A549 (cell line): ENCODE results near the gene GYG2. TPM values are rescaled to one million over a fixed set of nuclear protein-coding genes. Genes with fewer than 3 reads are reported as not detected.

ENCODE experiments used
- polyA plus RNA-seq, 4 experiments: library from polyadenylated mRNA; depleted of rRNA in 3 of 4; stranded (reverse); fragments of >200 nt; fragmentation: RNase III in 1 of 4; extraction: RNeasy Plus Mini Kit Qiagen cat#74134 plus additional on column Dnase treatment in 1 of 4; gene quantifications; 2 replicates in 3 of 4; 3 replicates in 1 of 4; pipeline ENCODE4 v1.2.3, GENCODE V29; 2011 to 2017

The GYG2 gene
- polyA plus RNA-seq, 2 of the 4 experiments (the other 2 are of a cell fraction), result 12.7 to 14.3 TPM

Other genes starting within 250 kb of the GYG2 start
- gene CD99, start 137.6 kb upstream of the GYG2 start, polyA plus RNA-seq (2011; rRNA removed), result 111 and 136 TPM in 2 replicates
- 172 to 199 TPM (median 176 TPM) in 3 replicates for gene CD99, start 137.6 kb upstream of the GYG2 start, polyA plus RNA-seq (2017; fragmentation: RNase III; extraction: RNeasy Plus Mini Kit Qiagen cat#74134 plus additional on column Dnase treatment)
- gene XG, start 76.9 kb upstream of the GYG2 start, polyA plus RNA-seq (2011; rRNA removed), result 0.04 and 0.06 TPM in 2 replicates
- 0.05 to 0.08 TPM in 2 of 3 replicates, not detected in the other for gene XG, start 76.9 kb upstream of the GYG2 start, polyA plus RNA-seq (2017; fragmentation: RNase III; extraction: RNeasy Plus Mini Kit Qiagen cat#74134 plus additional on column Dnase treatment)
- gene ARSD, start 100.4 kb downstream of the GYG2 start, polyA plus RNA-seq (2011; rRNA removed), result 17.4 and 22.0 TPM in 2 replicates
- 9.2 to 11.2 TPM (median 9.9 TPM) in 3 replicates for gene ARSD, start 100.4 kb downstream of the GYG2 start, polyA plus RNA-seq (2017; fragmentation: RNase III; extraction: RNeasy Plus Mini Kit Qiagen cat#74134 plus additional on column Dnase treatment)
- not detected in 2 replicates for gene ARSH, start 177.6 kb downstream of the GYG2 start, polyA plus RNA-seq (2011; rRNA removed)
- not detected in 3 replicates for gene ARSH, start 177.6 kb downstream of the GYG2 start, polyA plus RNA-seq (2017; fragmentation: RNase III; extraction: RNeasy Plus Mini Kit Qiagen cat#74134 plus additional on column Dnase treatment)
- not detected in 2 replicates for gene ARSF, start 212.5 kb downstream of the GYG2 start, polyA plus RNA-seq (2011; rRNA removed)
- gene ARSF, start 212.5 kb downstream of the GYG2 start, polyA plus RNA-seq (2017; fragmentation: RNase III; extraction: RNeasy Plus Mini Kit Qiagen cat#74134 plus additional on column Dnase treatment), result not detected in 3 replicates